ENCODE measurements around the gene TCERG1L. TPM values are rescaled to one million over a fixed set of nuclear protein-coding genes. Genes with fewer than 3 reads are reported as not detected.

Gene TCERG1L
- total RNA-seq, 1 experiment from 2014 or later: not detected

GRCh38 chr10:131258256-131258655, 53.3 kb downstream of the TCERG1L start:
- BruUV-seq (replicated peaks): no TSS peak
- H3K9me3 ChIP-seq (ENCODE audit: control insufficient read depth, insufficient read depth, low read depth, low read length): no peaks in the 10 kb centered on the region
- CTCF ChIA-PET: interaction anchor here (0.8 kb wide), 1 partner anchor 52 kb away, joined by 3 read pairs; no protein-coding TSS in a partner anchor
- no peak overlapping the region for H3K27ac ChIP-seq (ENCODE audit: low read length)
- DNase-seq (ENCODE audit: low read depth, low spot score) (no peak), ATAC-seq (no peak)
- POLR2A ChIA-PET: no interaction called here
- H3K27me3 ChIP-seq (ENCODE audit: control insufficient read depth, insufficient read depth, low read length): peaks cover 20% of the 10 kb centered on the region
- TF ChIP-seq REST (IDR thresholded peaks at IDR 0.05; ENCODE audit: insufficient read depth in 1 of 2, low read depth in 2 of 2, low read length in 1 of 2) (no peak), TCF7L2 (IDR thresholded peaks at IDR 0.05; ENCODE audit: low read depth, low read length) (no peak), POLR2AphosphoS5 (IDR thresholded peaks at IDR 0.05; ENCODE audit: low read depth, low read length) (no peak), CTCF (IDR thresholded peaks at IDR 0.05) (no peak), SIN3A (IDR thresholded peaks at IDR 0.05; ENCODE audit: borderline replicate concordance, insufficient read depth, low read depth, low read length) (no peak)
- intact Hi-C loops (cut with micrococcal nuclease; ENCODE audit: unreplicated experiment) (no loop called here), in situ Hi-C loops (cut with HindIII; ENCODE audit: low pct_unique_long_range_greater_than_20kb, low sequenced_read_pairs) (no loop called here)
- H3K4me3 ChIP-seq (ENCODE audit: low read depth in 2 of 2, low read length in 2 of 2): no peak overlapping the region
- H3K36me3 ChIP-seq (ENCODE audit: control insufficient read depth, insufficient read depth, low read length): no peaks in the 10 kb centered on the region
- H3K4me1 ChIP-seq (ENCODE audit: control insufficient read depth, insufficient read depth, low read length): no peaks in the 10 kb centered on the region

- no TSS peak for BruUV-seq (replicated peaks)
- TF ChIP-seq TCF7L2 (IDR thresholded peaks at IDR 0.05; ENCODE audit: low read depth, low read length) (no peak), POLR2AphosphoS5 (IDR thresholded peaks at IDR 0.05; ENCODE audit: low read depth, low read length) (no peak), SIN3A (IDR thresholded peaks at IDR 0.05; ENCODE audit: borderline replicate concordance, insufficient read depth, low read depth, low read length) (no peak), CTCF (IDR thresholded peaks at IDR 0.05) (no peak), REST (IDR thresholded peaks at IDR 0.05; ENCODE audit: insufficient read depth in 1 of 2, low read depth in 2 of 2, low read length in 1 of 2) (no peak)
- peaks cover 16% of the 10 kb centered on the region for H3K27me3 ChIP-seq (ENCODE audit: control insufficient read depth, insufficient read depth, low read length)
- no peaks in the 10 kb centered on the region for H3K4me1 ChIP-seq (ENCODE audit: control insufficient read depth, insufficient read depth, low read length)
- no peak overlapping the region for H3K27ac ChIP-seq (ENCODE audit: low read length)
- in situ Hi-C loops (cut with HindIII; ENCODE audit: low pct_unique_long_range_greater_than_20kb, low sequenced_read_pairs): no loop called here
- POLR2A ChIA-PET: no interaction called here
- no peak overlapping the region for H3K4me3 ChIP-seq (ENCODE audit: low read depth in 2 of 2, low read length in 2 of 2)
- H3K36me3 ChIP-seq (ENCODE audit: control insufficient read depth, insufficient read depth, low read length): no peaks in the 10 kb centered on the region
- no peak for ATAC-seq
- H3K9me3 ChIP-seq (ENCODE audit: control insufficient read depth, insufficient read depth, low read depth, low read length): no peaks in the 10 kb centered on the region
- DNase-seq (ENCODE audit: low read depth, low spot score): no peak
- CTCF ChIA-PET: no interaction called here
- intact Hi-C loops (cut with micrococcal nuclease; ENCODE audit: unreplicated experiment): no loop called here
These were observed 54.5 kb downstream of the TCERG1L start for GRCh38 chr10:131257027-131257426.

All from Panc1 (cell line).